Hindlimb muscle (tissue), 1 donor: ENCODE results near the gene OGN. TPM values are rescaled to one million over a fixed set of nuclear protein-coding genes. Genes with fewer than 3 reads are reported as not detected.

ENCODE experiments used
- DNase-seq: peaks from one replicate; pipeline ENCODE4 v3.0.0-alpha.2; 2013
- polyA plus RNA-seq: library from polyadenylated mRNA; unstranded; fragments of 120-200 nt; gene quantifications from one replicate; pipeline ENCODE4 v1.2.1, GENCODE V29; 2013; ENCODE audit not compliant: insufficient read length

The OGN gene
- polyA plus RNA-seq, 1 donor = 301 TPM

DNA sequence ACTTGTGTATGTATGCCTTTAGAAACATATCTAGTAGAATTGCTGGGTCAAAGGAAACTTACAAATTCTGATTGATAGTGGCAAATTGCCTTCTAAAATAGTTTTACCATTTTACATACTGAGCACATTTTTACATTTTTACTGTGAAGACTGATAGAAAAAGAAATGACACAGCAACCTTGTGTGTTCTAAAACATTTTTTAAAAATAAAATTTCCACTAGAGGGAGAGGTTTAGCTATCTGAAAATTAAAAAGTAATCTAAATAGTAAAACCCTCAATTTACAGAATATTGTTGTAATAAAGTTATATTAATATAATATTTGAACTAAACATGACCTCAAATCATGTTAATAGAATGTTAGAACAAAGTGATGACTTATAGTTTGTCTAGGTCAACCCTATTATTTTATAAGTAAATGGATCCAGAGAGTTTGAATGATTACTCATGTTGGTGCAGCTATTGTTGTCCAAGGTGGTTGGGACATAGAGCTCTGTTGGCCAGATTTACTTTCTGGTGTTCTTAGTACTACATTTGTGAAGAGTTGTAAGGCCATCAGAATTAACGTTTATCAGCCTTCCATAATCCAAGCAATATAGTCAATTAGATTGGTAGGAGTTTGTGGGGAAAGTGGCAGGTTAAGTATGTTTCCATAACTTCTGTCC, 61.4 kb downstream of the OGN start:
- no peak for DNase-seq

DNA sequence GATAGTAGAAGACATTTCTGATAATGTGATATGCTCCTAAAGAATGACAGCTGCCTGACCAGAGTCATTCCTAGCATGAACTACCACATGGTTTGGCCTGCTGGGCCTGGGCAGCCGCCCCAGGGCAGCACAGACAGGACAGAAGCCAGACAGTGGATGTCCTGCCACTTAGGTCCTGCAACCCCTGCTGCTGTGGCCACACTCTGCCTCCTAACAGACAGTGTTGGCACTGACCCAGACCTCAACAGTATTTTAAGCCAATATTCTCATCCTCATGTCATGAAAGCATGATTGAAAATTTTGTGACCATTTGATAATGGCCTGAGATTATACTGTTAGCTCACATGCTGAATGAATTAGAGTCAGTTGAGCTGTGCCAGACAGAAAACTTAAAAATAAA, 62.8 kb downstream of the OGN start:
- no peak for DNase-seq

DNA sequence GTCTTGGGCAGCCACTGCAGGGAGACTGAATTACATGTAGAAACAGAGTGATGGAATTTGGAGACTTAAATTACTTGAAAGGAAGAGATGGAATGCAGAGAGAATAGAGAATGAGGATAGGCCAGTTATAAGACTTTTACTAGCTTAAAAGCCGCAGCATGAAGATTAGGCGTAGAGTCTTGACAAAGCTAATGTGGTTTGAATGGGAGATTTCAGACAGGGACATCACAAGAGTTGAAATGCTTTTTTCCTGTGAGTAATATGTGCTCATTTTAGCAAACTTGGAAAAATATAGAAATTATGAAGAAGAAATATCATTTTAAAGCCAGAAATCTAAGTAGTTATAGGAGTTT, 71.1 kb downstream of the OGN start:
- DNase-seq = no peak

Other genes with a start within 250 kb of the OGN start
- gene IARS1, start 110.9 kb downstream of the OGN start, polyA plus RNA-seq = 64.0 TPM
- gene NOL8, start 79.2 kb downstream of the OGN start, polyA plus RNA-seq = 26.7 TPM
- 4.9 TPM for gene CENPP, start 78.6 kb downstream of the OGN start, polyA plus RNA-seq
- gene OMD, start 19.9 kb upstream of the OGN start, polyA plus RNA-seq = 2.7 TPM
- gene ASPN, start 77.9 kb upstream of the OGN start, polyA plus RNA-seq = 138 TPM
- 18.0 TPM for gene ECM2, start 131.4 kb upstream of the OGN start, polyA plus RNA-seq